Stimulated activated naive B cell treated with anti-CD40 and anti-IgM and Interleukin-4, amounts not matched to agents 10 μg/mL and 1 μg/mL and 100 μg/mL, for 72 hours (primary cell): ENCODE data around the gene OR13A1.
"Not testable (repeated sequence)": the region's sequence is repeated elsewhere in the genome, so short reads cannot be mapped to it uniquely, and the experiment has no call there.

ENCODE experiments used
- ATAC-seq, 2 donors: fragments of 150-1000 bp; cut with Tn5 transposase; replicated peaks; 2 replicates each; pipeline ENCODE4 v1.10.0; 2021; ENCODE audit warnings: moderate library complexity in 1 of 2
- DNase-seq: peaks from one replicate; pipeline ENCODE4 v3.0.0; 2021
- H3K27ac Mint-ChIP-seq: one replicate; pipeline ENCODE4 v1.8.0; 2022; ENCODE audit warnings: mild to moderate bottlenecking, mixed read lengths
- H3K27me3 Mint-ChIP-seq, 2 donors: one replicate each; pipeline ENCODE4 v1.8.0; 2022; ENCODE audit warnings: mixed read lengths in 2 of 2
- H3K36me3 Mint-ChIP-seq, 2 donors: one replicate each; pipeline ENCODE4 v1.8.0; 2022; ENCODE audit warnings: mixed read lengths in 2 of 2, mild to moderate bottlenecking in 1 of 2
- H3K4me1 Mint-ChIP-seq, 2 donors: one replicate each; pipeline ENCODE4 v1.8.0; 2022; ENCODE audit warnings: mixed read lengths in 2 of 2, mild to moderate bottlenecking in 1 of 2
- H3K4me3 Mint-ChIP-seq, 2 donors: one replicate each; pipeline ENCODE4 v1.8.0; 2022; ENCODE audit warnings: mild to moderate bottlenecking in 2 of 2, mixed read lengths in 2 of 2, moderate library complexity in 1 of 2
- H3K9me3 Mint-ChIP-seq, 2 donors: one replicate each; pipeline ENCODE4 v1.8.0; 2022; ENCODE audit warnings: mixed read lengths in 2 of 2, mild to moderate bottlenecking in 1 of 2

The OR13A1 gene

DNA sequence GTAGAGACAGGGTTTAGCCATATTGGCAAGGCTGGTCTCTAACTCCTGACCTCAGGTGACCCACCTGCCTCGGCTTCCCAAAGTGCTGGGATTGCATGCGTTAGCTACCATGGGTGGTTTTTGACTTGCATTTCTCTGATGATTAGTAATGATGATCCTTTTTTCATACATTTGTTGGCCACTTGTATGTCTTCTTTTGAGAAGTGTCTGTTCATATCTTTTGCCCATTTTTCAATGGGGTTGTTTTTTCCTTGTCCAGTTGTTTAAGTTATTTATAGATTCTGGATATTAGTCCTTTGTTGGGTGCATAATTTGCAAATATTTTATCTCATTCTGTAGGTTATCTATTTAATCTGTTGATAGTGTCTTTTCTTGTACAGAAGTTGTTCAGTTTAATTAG is 4.3 kb upstream of the OR13A1 start:
- Mint-ChIP-seq H3K36me3 (peaks cover 2 to 3% of the 10 kb centered on the region in 2 donors), H3K9me3 (peaks cover 0 to 2% of the 10 kb centered on the region in 2 donors), H3K4me3 (no peak overlapping the region), H3K4me1 (no peaks in the 10 kb centered on the region), H3K27me3 (no peaks in the 10 kb centered on the region), H3K27ac (no peak overlapping the region)
- DNase-seq (no peak), ATAC-seq (no peak)

- ATAC-seq (no peak), DNase-seq (no peak)
- Mint-ChIP-seq H3K36me3 (peaks cover 3 to 9% of the 10 kb centered on the region in 2 donors), H3K27ac (no peak overlapping the region), H3K4me1 (no peaks in the 10 kb centered on the region), H3K4me3 (no peak overlapping the region), H3K9me3 (peaks cover 13 to 17% of the 10 kb centered on the region in 2 donors), H3K27me3 (no peaks in the 10 kb centered on the region)
These were observed 2.0 kb downstream of the OR13A1 start for GRCh38 chr10:45313264-45313873.

GRCh38 chr10:45308707-45309106 is 6.7 kb downstream of the OR13A1 start:
- H3K36me3 Mint-ChIP-seq: peaks cover 3 to 9% of the 10 kb centered on the region in 2 donors
- ATAC-seq (peak; percentile 31 to 51), DNase-seq (no peak)
- H3K4me3 Mint-ChIP-seq: no peak overlapping the region
- no peak overlapping the region for H3K27ac Mint-ChIP-seq
- H3K9me3 Mint-ChIP-seq: peaks cover 10 to 17% of the 10 kb centered on the region in 2 donors
- peaks cover 0 to 4% of the 10 kb centered on the region in 2 donors for H3K27me3 Mint-ChIP-seq
- H3K4me1 Mint-ChIP-seq: no peaks in the 10 kb centered on the region

DNA sequence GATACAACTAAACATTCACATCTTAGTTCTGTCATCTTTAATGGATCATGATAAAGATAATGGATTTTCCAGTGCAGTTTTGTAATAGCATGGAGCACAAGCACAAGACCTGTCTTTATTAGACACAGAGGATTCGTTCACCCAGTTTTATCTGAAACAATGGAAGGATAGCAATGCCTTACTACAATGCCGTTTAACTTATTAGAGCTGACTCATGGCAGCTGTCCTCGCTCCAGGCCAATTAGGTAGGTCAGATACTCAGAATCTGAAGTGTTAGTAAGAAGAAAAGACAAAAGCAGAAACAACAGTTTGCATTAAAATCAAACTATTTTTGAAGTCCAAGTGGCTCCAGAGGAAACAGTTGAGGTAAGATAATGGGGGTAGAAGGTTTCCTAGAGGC is 12.8 kb downstream of the OR13A1 start:
- Mint-ChIP-seq H3K27me3 (peaks cover 0 to 14% of the 10 kb centered on the region in 2 donors), H3K4me3 (no peak overlapping the region), H3K36me3 (peaks cover 2 to 3% of the 10 kb centered on the region in 2 donors), H3K4me1 (peaks cover 11 to 19% of the 10 kb centered on the region in 2 donors), H3K9me3 (peaks cover 0 to 1% of the 10 kb centered on the region in 2 donors), H3K27ac (no peak overlapping the region)
- ATAC-seq (no peak), DNase-seq (no peak)

GRCh38 chr10:45298341-45298955 is 17.0 kb downstream of the OR13A1 start:
- ATAC-seq, H3K9me3 Mint-ChIP-seq, H3K27me3 Mint-ChIP-seq, DNase-seq, H3K36me3 Mint-ChIP-seq: not testable (repeated sequence)
- Mint-ChIP-seq H3K4me3 (peak overlapping the region; percentile 52 to 60), H3K27ac (peak overlapping the region; percentile 43), H3K4me1 (peaks cover 26 to 36% of the 10 kb centered on the region in 2 donors)

- H3K9me3 Mint-ChIP-seq: peaks cover 0 to 2% of the 10 kb centered on the region in 2 donors
- peaks cover 29 to 36% of the 10 kb centered on the region in 2 donors for H3K4me1 Mint-ChIP-seq
- H3K27ac Mint-ChIP-seq: no peak overlapping the region
- no peak overlapping the region for H3K4me3 Mint-ChIP-seq
- no peak for DNase-seq
- ATAC-seq: peak in 1 of 2 donors; percentile 25
- no peaks in the 10 kb centered on the region for H3K27me3 Mint-ChIP-seq
- H3K36me3 Mint-ChIP-seq: no peaks in the 10 kb centered on the region
These were observed 20.7 kb downstream of the OR13A1 start for GRCh38 chr10:45294681-45295080.

- peaks cover 0 to 4% of the 10 kb centered on the region in 2 donors for H3K36me3 Mint-ChIP-seq
- no peak overlapping the region for H3K27ac Mint-ChIP-seq
- no peaks in the 10 kb centered on the region for H3K4me1 Mint-ChIP-seq
- DNase-seq (no peak), ATAC-seq (no peak)
- no peak overlapping the region for H3K4me3 Mint-ChIP-seq
- peaks cover 0 to 7% of the 10 kb centered on the region in 2 donors for H3K9me3 Mint-ChIP-seq
- H3K27me3 Mint-ChIP-seq: no peaks in the 10 kb centered on the region
These were observed 28.4 kb downstream of the OR13A1 start for GRCh38 chr10:45286980-45287379.

DNA sequence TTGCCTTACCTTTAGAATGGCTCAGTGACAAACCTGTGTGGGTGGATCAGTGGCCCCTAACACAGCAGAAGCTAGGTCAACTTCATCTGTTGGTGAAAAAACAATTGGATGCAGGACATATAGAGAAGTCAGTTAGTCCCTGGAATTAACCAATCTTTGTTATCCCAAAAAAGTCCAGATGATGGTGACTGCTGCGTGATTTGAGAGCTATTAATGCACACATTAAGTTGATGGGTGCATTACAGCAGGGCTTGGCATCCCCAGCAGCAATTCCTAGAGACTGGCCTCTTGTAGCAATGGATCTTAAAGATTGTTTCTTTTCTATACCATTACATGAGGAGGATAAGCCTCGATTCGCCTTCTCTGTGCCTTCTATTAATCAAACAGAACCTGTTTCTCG is 33.3 kb downstream of the OR13A1 start:
- Mint-ChIP-seq H3K27ac (no peak overlapping the region), H3K27me3 (no peaks in the 10 kb centered on the region), H3K9me3 (peaks cover 0 to 4% of the 10 kb centered on the region in 2 donors), H3K4me1 (peaks cover 0 to 4% of the 10 kb centered on the region in 2 donors), H3K36me3 (peaks cover 0 to 4% of the 10 kb centered on the region in 2 donors), H3K4me3 (no peak overlapping the region)
- ATAC-seq: no peak
- DNase-seq: no peak

DNA sequence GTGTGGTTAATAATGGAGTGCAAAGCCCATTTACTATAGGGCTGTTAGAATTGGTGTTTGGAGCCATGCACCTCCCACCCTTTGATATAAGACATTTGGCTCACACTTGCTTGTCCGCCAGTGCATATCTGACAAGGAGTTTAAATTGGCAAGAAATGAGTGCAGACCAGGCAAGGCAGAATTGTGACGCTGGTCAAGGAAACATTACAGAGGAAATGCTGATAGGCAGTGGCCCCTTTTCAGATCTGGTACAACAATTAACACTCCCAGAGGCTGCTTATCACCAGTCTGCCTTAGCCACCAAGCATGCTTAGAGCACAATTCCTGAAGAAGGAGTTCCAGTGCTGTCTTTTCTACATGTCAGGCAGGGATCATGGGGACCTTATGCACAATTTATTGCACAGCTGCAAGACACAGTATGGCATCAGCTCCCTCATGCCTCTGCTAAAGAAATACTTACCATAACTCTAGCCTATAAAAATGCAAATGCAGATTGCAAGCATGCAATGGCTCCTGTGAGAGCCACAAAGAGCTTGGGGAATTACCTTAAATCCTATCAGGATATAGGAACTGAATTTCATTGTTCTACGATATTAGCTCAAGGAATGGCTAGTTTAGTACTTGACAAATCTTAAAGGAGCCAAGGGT is 35.2 kb downstream of the OR13A1 start:
- Mint-ChIP-seq H3K27ac (no peak overlapping the region), H3K9me3 (no peaks in the 10 kb centered on the region), H3K4me1 (peaks cover 0 to 4% of the 10 kb centered on the region in 2 donors), H3K27me3 (no peaks in the 10 kb centered on the region), H3K36me3 (no peaks in the 10 kb centered on the region), H3K4me3 (no peak overlapping the region)
- no peak for ATAC-seq
- no peak for DNase-seq

DNA sequence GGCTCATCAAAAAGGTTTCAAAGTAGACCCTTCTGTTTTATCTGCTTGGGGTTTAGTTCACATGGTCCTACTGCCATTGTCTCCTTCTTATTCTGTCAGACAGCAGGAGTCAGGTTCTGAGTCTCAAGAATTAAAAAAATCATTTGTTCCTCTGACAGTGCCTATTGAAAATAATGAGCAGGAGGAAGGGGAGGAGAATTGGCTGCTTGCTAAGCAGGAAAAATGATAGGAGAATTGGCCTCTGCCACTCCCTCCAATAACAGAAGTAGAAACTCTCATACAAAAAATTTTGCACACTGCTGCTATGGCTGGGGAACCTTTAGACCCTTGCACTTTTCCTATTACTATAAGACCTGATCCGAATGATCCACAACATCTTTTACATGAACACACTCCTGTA is 35.7 kb downstream of the OR13A1 start:
- Mint-ChIP-seq H3K27ac (no peak overlapping the region), H3K36me3 (no peaks in the 10 kb centered on the region), H3K27me3 (no peaks in the 10 kb centered on the region), H3K4me3 (no peak overlapping the region), H3K4me1 (peaks cover 0 to 4% of the 10 kb centered on the region in 2 donors), H3K9me3 (no peaks in the 10 kb centered on the region)
- ATAC-seq: no peak
- DNase-seq: no peak

DNA sequence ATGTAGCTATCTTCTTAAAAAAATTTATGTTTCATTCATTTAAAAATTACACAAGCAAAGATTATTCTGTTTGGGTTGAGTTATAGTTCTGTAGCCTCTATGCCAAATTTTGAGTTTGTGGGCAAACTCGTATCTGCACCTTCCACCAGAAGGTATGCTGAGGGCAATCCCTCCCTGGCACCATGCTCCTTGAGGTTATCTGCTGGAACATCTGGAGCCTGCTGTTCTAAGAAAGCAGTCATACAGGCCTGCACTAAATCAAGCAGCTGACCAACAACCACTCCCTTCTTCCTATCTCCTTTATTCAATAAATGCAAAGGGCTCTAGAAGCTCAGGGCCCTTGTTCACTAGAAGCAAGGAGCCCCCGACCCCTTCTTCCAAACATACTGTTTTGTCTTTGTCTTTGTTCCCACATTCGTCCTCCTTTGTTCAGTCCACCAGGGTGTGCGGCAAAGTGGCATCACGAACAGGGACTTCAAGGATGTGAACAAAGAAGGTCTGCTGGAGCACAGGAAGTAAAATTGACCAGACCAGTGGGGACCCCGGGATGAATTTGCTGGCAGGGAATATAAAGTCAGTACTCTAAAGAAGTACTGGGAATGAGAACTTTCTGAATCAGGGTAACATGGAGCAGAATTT is 36.4 kb downstream of the OR13A1 start:
- H3K27me3 Mint-ChIP-seq: no peaks in the 10 kb centered on the region
- no peak overlapping the region for H3K4me3 Mint-ChIP-seq
- no peaks in the 10 kb centered on the region for H3K36me3 Mint-ChIP-seq
- no peak for DNase-seq
- peaks cover 0 to 1% of the 10 kb centered on the region in 2 donors for H3K9me3 Mint-ChIP-seq
- no peak overlapping the region for H3K27ac Mint-ChIP-seq
- peaks cover 0 to 9% of the 10 kb centered on the region in 2 donors for H3K4me1 Mint-ChIP-seq
- no peak for ATAC-seq

GRCh38 chr10:45276146-45276545 is 39.3 kb downstream of the OR13A1 start:
- not testable (repeated sequence) for H3K27ac Mint-ChIP-seq, H3K4me1 Mint-ChIP-seq, H3K9me3 Mint-ChIP-seq, H3K36me3 Mint-ChIP-seq, DNase-seq, ATAC-seq, H3K27me3 Mint-ChIP-seq, H3K4me3 Mint-ChIP-seq

DNA sequence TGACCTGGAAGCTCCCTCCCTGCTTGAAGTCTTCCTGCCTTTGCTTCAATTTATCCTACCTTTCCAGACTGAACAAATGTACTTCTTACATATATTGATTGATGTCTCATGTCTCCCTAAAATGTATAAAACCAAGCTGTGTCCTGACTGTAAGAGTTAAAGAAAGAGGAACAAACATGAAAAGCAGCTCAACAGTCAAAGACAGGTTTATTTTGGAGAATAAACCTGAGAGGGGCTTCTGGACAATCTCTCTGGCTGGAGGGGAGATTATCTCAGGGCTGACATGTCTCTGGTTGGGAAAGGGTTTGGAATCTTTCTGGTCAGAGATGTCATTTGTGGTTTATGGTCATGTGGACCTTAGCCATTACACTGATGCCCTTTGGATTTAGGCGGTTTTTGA is 41.0 kb downstream of the OR13A1 start:
- ATAC-seq (no peak), DNase-seq (no peak)
- Mint-ChIP-seq H3K4me1 (peaks cover 0 to 5% of the 10 kb centered on the region in 2 donors), H3K27me3 (peaks cover 0 to 7% of the 10 kb centered on the region in 2 donors), H3K27ac (no peak overlapping the region), H3K9me3 (peaks cover 0 to 8% of the 10 kb centered on the region in 2 donors), H3K4me3 (no peak overlapping the region), H3K36me3 (peaks cover 1 to 6% of the 10 kb centered on the region in 2 donors)

GRCh38 chr10:45267777-45268176 is 47.6 kb downstream of the OR13A1 start:
- peaks cover 10 to 31% of the 10 kb centered on the region in 2 donors for H3K27me3 Mint-ChIP-seq

More at GRCh38 chr10:45267777-45268176, 47.6 kb downstream of the OR13A1 start:
- ATAC-seq, H3K4me1 Mint-ChIP-seq, H3K36me3 Mint-ChIP-seq, H3K27ac Mint-ChIP-seq, H3K4me3 Mint-ChIP-seq, DNase-seq: not testable (repeated sequence)
- H3K9me3 Mint-ChIP-seq: peaks cover 4 to 12% of the 10 kb centered on the region in 2 donors
